GM04504 (cell line): ENCODE results near the gene NAALADL2.
"Not testable (repeated sequence)": the region's sequence is repeated elsewhere in the genome, so short reads cannot be mapped to it uniquely, and the experiment has no call there.

ENCODE experiments used
- DNase-seq: peaks from one replicate; pipeline ENCODE4 v3.0.0-alpha.2; 2012; ENCODE audit warnings: low read depth

The NAALADL2 gene

DNA sequence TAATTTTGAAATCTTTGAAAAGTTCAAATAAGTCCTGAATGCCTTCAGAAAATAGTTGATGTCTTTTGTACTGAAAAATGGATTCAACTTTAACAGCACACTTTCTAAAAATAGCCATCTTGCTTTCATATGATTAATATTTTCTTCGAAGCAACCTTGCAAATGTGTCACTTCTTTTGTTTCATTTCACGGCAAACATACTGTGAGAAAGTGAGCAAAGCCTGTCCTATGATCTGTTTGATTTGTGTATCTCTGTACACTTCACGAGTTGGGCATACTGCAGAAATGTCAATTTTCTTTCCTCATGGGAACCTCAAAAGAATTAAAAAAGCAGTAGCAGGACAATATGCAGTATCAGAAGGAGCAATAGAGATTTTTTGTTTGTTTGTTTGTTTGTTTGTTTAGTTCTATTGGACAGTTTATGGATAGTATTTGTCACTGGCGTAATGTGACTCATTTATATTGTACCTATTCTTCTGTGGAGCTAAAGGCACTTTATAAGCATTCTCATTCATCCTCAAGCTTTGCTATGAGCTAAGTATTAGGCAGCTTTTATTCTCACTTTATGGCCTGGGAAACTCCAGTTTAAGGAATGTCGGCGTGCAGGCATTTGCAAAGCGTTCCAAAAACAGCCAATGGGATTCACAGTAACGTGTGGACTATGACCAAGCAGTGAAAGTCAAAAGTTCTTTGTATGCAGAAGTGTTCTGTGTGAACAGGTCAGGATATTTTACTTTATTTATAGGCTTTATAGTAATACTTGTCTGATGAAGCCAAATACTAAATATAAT lies 572.0 kb downstream of the NAALADL2 start:
- no peak for DNase-seq

- DNase-seq, result peak; percentile 47
Measured at GRCh38 chr3:175432376-175433025, 573.4 kb downstream of the NAALADL2 start.

- peak; percentile 28 for DNase-seq
Measured at GRCh38 chr3:175433026-175433674, 574.0 kb downstream of the NAALADL2 start.

DNA sequence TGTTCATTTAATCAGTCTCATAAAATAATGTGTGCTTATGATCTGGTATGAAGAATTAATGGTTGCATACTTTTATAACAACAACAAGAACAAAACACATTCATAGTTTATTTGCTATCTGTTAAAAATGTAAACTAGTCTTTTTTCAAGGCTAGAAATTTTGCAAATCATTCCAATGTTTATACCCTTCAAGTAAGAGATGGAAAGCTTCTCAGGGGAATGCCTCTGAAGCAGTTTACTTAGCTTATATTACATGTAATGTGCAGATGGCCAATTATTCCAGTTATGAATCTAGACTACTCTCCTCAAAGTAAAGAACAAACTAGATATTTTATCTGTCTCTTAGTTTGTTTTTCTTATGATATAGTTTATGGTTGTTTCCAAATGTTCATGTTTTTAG lies 575.4 kb downstream of the NAALADL2 start:
- no peak for DNase-seq

GRCh38 chr3:175443682-175444081 lies 584.5 kb downstream of the NAALADL2 start:
- no peak for DNase-seq

DNA sequence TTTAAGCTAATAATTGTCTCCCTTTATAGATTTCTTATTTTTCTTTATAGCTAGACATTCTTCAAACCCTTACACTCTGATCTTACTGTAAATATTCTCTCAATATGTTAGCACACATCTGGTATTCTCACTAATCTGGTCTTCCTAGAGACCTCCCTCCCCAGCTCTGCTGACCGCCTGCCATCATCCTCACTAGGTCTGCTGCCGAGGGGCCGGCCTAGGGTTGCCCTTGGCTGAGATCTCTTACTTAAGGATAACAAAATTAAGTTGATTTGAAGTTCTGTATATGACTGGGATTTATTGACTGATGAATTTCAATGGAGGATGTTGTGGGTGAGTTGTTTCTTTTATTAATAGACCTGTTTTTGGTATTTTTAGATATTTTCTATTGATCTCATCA lies 586.6 kb downstream of the NAALADL2 start:
- no peak for DNase-seq

- no peak for DNase-seq
Measured at GRCh38 chr3:175447521-175447920, 588.4 kb downstream of the NAALADL2 start.

- DNase-seq, result no peak
Measured at GRCh38 chr3:175453361-175453760, 594.2 kb downstream of the NAALADL2 start.

DNA sequence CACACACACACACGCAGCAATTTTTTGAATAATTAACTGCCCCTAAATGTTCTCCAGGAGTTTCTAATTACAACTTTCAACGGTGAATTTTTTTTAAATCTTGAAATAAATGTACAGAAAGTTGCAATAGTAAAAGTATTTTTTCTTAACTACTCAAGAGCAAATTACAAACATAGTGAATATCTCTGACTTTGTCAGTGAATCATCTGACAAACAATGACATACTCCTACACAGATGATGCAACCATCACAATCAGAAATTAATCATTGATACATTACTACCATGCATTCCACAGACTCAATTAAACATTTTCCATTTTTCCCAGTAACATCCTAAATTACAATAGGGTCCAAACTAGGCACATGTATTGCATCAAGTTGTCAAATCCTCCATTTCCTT lies 597.3 kb downstream of the NAALADL2 start:
- DNase-seq, result no peak

GRCh38 chr3:175457301-175457700 lies 598.2 kb downstream of the NAALADL2 start:
- DNase-seq, result no peak

GRCh38 chr3:175460849-175461399 lies 601.8 kb downstream of the NAALADL2 start:
- not testable (repeated sequence) for DNase-seq

GRCh38 chr3:175464362-175464761 lies 605.2 kb downstream of the NAALADL2 start:
- DNase-seq, result no peak

DNA sequence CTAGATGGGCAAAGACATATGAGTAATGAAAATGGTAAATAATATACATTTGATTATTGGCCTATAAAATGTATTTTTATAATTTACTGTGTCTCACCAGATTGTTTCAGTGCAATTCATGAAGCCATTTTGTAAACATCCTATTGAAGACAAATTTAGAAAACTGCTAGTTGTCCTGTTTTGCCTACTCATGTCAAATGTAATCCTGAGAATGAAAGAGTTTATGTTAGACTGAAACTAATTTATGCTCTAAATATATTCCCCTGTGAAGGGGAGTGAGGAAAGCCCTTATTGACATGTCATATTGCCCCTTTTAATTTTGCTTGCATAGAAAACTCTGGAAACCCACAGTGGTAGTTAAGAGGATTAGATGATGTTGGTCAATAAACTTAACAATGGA lies 610.0 kb downstream of the NAALADL2 start:
- no peak for DNase-seq

- DNase-seq, result no peak
Measured at GRCh38 chr3:175475765-175476164, 616.6 kb downstream of the NAALADL2 start.

GRCh38 chr3:175476489-175476888 lies 617.4 kb downstream of the NAALADL2 start:
- DNase-seq, result no peak

GRCh38 chr3:175477651-175478224 lies 618.6 kb downstream of the NAALADL2 start:
- DNase-seq, result no peak

GRCh38 chr3:175478301-175478700 lies 619.2 kb downstream of the NAALADL2 start:
- DNase-seq, result no peak

- DNase-seq, result no peak
Measured at GRCh38 chr3:175479175-175479574, 620.0 kb downstream of the NAALADL2 start.

GRCh38 chr3:175479800-175480199 lies 620.7 kb downstream of the NAALADL2 start:
- DNase-seq, result no peak

DNA sequence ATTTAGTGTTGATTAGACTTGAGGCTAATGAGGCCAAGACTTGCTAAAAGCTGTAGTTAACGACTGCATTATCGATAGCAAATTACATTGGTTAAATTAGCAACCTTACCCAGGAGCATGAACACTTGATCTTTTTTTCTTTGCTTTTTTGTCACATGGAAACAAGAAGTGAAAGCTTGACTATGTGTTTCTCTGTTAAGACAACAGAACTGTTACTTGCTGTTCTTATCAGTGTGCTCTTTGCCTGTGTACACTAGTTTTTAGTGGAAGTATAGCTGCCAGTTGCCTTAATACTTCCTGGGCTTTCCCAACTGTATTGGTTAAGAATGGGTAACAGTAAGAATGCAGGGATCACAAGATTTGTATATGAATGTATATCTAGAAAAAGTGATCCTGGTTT lies 625.5 kb downstream of the NAALADL2 start:
- no peak for DNase-seq

GRCh38 chr3:175485436-175485835 lies 626.3 kb downstream of the NAALADL2 start:
- no peak for DNase-seq

DNA sequence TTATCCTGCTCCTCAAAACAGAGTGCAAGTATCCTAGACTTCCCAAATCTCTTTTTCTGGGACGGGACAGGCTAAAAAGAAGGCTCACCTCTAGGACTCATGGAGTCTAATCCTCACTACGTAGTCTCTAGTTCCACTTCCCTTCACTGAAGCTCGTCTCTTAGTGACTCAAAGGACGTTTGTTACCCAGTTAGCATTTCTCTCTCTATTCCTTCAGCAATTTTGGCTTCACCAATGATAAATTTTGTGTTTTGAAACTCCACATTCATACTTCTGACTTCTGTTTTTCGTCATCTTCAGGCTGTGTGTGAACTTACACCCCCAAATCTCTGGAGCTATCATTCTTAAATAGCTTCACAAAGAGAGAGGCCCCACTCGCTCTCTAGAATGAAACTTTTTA lies 627.1 kb downstream of the NAALADL2 start:
- DNase-seq, result no peak
